ENCODE measurements around the gene LAGE3. TPM values are rescaled to one million over a fixed set of nuclear protein-coding genes. Genes with fewer than 3 reads are reported as not detected.

Gene LAGE3
- total RNA-seq, 1 donor from 2014 or later, result 27.9 TPM

DNA sequence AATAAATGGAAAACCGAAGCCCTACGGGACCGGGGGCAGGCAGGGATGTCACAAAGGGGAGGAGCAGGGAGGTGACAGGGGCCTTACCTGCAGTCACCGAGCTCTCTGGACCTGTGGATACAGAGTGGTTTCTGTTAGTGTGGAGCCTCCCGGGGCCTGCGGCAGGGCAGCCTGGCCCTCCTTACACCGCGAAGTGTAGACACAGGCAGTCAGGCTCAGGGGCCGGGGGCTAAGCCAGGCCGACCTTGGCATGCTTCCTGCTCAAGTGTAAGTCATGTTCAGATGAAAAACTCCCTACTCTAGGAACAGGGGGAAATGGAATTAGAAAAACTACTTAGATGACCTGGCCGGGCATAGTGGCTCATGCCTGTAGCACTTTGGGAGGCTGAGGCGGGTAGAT, 32.7 kb upstream of the LAGE3 start:
- TF ChIP-seq, protein P1, sequence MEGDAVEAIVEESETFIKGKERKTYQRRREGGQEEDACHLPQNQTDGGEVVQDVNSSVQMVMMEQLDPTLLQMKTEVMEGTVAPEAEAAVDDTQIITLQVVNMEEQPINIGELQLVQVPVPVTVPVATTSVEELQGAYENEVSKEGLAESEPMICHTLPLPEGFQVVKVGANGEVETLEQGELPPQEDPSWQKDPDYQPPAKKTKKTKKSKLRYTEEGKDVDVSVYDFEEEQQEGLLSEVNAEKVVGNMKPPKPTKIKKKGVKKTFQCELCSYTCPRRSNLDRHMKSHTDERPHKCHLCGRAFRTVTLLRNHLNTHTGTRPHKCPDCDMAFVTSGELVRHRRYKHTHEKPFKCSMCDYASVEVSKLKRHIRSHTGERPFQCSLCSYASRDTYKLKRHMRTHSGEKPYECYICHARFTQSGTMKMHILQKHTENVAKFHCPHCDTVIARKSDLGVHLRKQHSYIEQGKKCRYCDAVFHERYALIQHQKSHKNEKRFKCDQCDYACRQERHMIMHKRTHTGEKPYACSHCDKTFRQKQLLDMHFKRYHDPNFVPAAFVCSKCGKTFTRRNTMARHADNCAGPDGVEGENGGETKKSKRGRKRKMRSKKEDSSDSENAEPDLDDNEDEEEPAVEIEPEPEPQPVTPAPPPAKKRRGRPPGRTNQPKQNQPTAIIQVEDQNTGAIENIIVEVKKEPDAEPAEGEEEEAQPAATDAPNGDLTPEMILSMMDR (IDR thresholded peaks at IDR 0.05; ENCODE audit: insufficient read depth, low read length, poor library complexity, severe bottlenecking), result no peak
- no peak for DNase-seq (ENCODE audit: low read depth)

DNA sequence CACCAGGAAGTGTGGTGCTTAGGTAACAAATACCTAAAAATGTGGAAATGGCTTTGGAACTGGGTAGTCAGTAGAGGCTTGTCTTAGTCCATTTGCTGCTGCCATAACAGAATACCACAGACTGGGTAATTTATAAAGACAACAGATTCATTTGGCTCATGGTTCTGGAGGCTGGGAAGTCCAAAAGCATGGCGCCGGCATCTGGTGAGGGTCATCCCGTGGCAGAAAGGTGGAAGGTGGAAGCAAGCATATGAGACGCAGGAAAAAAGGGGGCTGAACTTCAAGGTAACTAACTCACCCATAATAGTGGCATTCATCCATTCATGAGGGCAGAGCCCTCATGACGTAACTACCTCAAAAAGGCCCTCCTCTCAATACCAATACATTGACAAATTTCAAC, 30.4 kb upstream of the LAGE3 start:
- DNase-seq (ENCODE audit: low read depth), result no peak
- Histone ChIP-seq H3K27me3 (ENCODE audit: control insufficient read depth, insufficient read depth, low read length) (no peaks in the 10 kb centered on the region), H3K36me3 (ENCODE audit: control insufficient read depth, insufficient read depth, low read length) (no peaks in the 10 kb centered on the region), H3K4me3 (ENCODE audit: low read depth, low read length) (no peak overlapping the region)
- TF ChIP-seq, protein P1 (IDR thresholded peaks at IDR 0.05; ENCODE audit: insufficient read depth, low read length, poor library complexity, severe bottlenecking), result no peak

More for the DNA sequence above, 32.7 kb upstream of the LAGE3 start:
- H3K27me3 ChIP-seq (ENCODE audit: control insufficient read depth, insufficient read depth, low read length), result no peaks in the 10 kb centered on the region
- no peaks in the 10 kb centered on the region for H3K36me3 ChIP-seq (ENCODE audit: control insufficient read depth, insufficient read depth, low read length)
- no peak overlapping the region for H3K4me3 ChIP-seq (ENCODE audit: low read depth, low read length)

DNA sequence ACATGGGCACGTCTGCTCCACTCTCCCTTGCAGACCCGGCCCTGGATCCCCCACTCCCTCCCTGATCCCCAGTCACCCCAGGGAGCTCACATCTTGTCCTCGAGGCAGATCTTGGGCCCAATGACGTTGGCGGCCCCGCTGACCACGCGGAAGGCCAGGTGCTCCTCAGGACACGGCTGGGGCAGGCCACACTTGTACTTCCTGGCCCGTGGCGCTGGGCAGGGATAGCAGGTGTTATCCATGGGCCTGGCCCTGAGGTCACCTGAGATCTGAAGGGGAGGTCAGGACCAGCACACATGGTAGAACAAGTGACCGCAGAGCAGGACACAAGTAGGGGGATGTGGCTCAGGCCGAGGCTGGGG, 29.3 kb upstream of the LAGE3 start:
- TF ChIP-seq, protein P1 (IDR thresholded peaks at IDR 0.05; ENCODE audit: insufficient read depth, low read length, poor library complexity, severe bottlenecking), result no peak
- H3K36me3 ChIP-seq (ENCODE audit: control insufficient read depth, insufficient read depth, low read length), result no peaks in the 10 kb centered on the region
- H3K4me3 ChIP-seq (ENCODE audit: low read depth, low read length), result no peak overlapping the region
- DNase-seq (ENCODE audit: low read depth), result no peak
- H3K27me3 ChIP-seq (ENCODE audit: control insufficient read depth, insufficient read depth, low read length), result no peaks in the 10 kb centered on the region

DNA sequence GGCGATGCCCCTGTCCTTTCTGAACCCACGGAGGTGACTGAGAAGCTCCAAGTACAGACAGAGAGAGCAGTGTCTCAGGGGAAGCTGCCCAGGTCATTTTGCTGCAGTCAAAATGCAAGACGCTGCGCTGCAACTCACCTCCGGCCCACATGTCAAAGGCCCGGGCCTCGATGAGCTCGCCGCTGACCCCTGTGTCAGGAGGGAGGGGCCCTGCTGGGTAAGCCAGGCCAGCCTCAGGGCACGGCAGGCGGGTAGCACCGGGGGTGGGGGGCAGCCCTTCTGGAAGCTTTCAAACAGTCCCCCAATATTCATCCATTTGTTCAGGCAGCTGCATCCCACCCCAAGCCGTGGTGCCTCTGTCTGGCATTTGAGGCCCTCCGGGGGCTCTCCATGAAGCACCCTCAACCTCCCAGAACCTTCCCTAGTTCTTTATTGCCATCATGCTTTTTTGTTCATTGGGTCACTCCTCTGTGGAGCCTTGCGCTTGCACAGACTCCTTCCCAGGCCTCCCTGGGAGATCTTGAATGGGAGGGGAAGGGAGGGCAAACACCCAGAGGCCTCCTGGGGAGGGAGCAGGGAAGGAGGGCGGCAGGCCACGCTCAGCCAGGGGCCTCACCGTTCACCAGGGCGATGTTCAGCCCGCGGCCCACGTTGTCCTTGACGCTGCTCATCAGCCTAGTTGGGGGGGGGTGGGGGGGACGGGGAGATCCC, 28.7 kb upstream of the LAGE3 start:
- TF ChIP-seq, protein P1 (IDR thresholded peaks at IDR 0.05; ENCODE audit: insufficient read depth, low read length, poor library complexity, severe bottlenecking), result no peak
- no peak for DNase-seq (ENCODE audit: low read depth)
- H3K27me3 ChIP-seq (ENCODE audit: control insufficient read depth, insufficient read depth, low read length), result no peaks in the 10 kb centered on the region
- no peak overlapping the region for H3K4me3 ChIP-seq (ENCODE audit: low read depth, low read length)
- H3K36me3 ChIP-seq (ENCODE audit: control insufficient read depth, insufficient read depth, low read length), result no peaks in the 10 kb centered on the region

DNA sequence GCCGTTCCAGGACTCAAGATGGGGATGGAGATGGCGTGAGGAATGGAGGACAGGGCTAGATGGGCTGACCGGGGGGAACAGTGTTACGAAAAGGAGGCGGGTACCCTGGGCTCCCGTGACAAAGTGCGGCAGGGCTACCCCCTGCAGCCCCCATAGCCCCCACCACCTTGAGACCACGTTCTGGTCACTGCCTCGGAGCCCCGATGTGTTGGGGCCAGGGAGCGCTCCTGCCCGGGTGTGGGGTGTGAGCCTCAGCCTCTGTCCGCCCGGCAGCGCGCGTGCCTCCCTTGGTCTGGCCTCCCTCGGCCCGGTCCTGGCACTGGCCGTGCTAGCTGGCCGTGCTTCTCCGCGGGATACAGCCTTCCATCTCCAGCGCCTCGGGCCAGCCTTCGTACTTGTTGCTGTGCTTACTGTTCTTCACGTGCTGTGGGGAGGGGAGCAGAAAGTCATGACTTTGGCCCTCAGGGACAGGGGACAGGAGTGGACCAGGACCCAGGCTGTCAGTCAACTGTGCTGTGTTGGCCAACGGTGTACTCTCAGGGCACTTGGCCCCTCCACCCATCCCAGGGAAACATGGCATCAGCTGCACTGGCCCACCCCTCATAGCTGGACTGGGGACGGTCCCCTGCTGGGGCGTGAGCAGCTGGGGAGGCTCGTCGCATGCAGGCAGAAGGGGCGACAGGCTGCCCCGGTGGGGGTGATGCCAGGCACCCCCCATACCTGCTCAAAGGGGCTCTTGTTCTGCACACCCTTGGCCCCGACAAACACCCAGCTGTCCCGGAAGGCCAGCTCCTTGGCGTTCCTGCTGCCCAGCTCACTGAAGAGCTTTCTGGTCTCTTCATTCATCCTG, 27.6 kb upstream of the LAGE3 start:
- no peak for DNase-seq (ENCODE audit: low read depth)
- TF ChIP-seq, protein P1 (IDR thresholded peaks at IDR 0.05; ENCODE audit: insufficient read depth, low read length, poor library complexity, severe bottlenecking), result no peak
- H3K4me3 ChIP-seq (ENCODE audit: low read depth, low read length), result no peak overlapping the region
- no peaks in the 10 kb centered on the region for H3K27me3 ChIP-seq (ENCODE audit: control insufficient read depth, insufficient read depth, low read length)
- no peaks in the 10 kb centered on the region for H3K36me3 ChIP-seq (ENCODE audit: control insufficient read depth, insufficient read depth, low read length)

Measured in kidney epithelial cell (primary cell).